HL-60/S4 treated with phorbol 12-myristate 13-acetate at 8.2 ng/mL for 4 days and 3 days (cell line): ENCODE results near the gene PCMT1.
"Not testable (repeated sequence)": the region's sequence is repeated elsewhere in the genome, so short reads cannot be mapped to it uniquely, and the experiment has no call there.

Experiments
- in situ Hi-C: fragments of 300-500 bp; cut with MboI; formaldehyde crosslinking; loops from 2 replicates; pipeline ENCODE4 v1.15.0; 2022; ENCODE audit warnings: low sequenced_read_pairs

Gene PCMT1

DNA sequence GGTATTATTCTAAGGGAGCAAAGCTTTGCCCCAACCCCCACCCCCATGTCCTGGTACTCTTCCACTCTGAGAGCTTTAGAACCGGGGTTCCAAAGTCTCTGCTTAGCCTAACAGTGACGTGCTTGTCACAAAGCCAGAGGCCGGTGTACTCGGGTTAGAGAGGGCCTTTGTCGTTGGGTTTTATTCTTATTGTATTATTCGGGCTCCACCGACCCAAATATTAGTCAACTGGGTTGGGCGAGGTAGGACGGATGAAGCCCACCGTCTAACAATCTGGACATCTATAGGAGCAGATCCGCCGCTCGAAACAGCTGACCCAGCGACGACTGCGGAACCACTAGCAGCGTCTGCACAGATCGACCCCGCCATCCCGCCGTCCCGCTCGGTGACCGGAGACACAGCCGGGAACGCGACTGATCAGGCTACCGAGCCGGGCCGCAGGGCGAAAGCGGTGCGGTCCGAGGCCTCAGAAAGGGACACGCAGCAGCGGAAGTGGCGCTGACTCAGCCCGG lies 403 bp upstream of the PCMT1 start:
- in situ Hi-C loops, result not testable (repeated sequence)

DNA sequence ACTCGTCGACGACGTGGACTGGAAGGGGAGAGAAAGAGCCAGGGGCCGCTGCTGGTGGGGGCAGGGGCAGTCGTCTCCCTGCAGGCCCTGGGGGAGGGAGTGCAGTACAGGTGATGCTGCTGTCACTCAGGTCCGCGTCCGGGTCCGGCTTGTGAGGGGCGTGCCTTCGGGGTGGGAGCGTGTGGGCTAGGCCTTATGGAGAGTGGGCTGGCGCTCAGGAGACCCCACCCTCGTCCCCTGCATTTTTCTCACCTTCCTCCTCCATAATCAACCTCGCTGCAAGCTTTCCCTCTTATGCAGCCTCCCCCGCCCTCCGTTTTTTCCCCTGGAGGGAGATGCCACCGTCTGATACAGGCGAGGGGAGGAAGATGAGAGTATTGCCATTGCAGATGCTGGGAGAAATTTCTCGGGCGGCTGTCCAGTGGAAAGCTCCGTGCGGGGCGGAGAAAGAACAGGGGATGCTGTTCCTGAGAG lies 632 bp downstream of the PCMT1 start:
- in situ Hi-C loops, result no loop called here

DNA sequence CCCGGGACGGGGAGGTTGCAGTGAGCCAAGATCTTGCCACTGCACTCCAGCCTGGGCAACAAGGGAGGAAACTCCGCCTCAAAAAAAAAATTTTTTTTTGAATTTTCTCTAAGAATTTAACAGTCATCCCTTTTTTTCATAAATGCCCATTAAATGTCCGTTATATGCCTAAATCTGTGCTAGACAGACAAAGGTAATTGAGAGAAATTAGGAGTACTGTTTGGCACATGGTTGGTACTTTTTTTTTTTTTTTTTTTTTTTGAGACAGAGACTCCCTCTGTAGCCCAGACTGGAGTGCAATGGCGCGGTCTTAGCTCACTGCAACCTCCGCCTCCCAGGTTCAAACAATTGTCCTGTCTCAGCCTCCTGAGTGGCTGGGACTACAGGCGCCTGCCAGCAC lies 1.7 kb downstream of the PCMT1 start:
- in situ Hi-C loops, result no loop called here

DNA sequence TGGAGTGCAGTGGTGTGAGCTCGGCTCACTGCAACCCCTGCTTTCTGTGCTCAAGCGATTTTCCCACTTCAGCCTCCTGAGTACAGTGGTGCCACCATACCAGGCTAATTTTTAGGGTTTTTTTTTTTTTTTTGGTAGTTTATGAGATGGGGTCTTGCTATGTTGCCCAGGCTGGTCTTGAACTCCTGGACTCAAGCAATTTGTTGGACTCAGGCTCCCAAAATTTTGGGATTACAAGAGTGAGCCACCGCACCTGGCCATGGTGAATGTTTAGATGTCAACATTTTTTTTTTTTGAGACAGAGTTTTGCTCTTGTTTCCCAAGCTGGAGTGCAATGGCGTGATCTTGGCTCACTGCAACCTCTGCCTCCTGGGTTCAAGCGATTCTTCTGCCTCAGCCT lies 2.4 kb downstream of the PCMT1 start:
- in situ Hi-C loops, result not testable (repeated sequence)

DNA sequence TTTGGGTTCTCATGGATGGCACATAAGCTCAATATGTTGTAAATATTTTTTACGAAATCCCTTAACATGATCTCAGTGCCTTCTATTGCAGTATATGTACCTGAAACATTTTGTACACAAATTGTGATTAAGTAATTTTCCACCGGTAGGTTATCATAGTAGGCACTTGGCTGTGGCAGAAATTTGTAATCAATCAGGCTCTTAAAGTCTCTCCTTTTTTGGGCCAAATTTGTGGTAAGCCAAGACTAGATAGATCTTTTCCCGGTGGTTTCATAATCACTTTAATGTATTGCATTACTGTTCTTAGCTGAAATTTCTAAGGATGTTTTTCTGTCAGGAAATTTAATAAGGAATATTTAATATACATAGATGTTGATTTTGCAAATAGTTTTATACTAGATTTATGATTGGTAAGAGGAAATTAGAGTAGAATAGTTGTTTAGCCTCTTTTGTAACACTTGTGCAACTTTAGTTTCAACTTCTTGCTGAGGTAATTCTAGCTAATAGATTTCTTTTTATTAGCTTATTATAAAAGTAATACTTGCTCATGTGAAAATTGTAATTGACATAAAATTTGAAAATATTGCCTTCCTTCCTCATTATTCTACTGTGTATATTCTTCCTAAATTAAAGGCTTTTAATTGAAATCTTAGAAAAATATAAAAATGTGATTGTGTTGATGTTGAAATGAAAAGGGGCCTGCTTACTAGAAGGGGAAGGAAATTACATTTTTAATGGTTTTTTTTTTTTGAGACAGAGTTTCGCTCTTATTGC lies 3.2 kb downstream of the PCMT1 start:
- in situ Hi-C loops, result no loop called here

DNA sequence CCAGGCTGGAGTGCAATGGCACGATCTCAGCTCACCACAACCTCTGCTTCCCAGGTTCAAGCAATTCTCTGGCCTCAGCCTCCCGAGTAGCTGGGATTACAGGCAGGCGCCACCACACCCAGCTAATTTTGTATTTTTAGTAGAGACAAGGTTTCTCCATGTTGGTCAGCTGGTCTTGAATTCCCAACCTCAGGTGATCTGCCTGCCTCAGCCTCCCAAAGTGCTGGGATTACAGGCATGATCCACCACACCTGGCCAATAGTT lies 3.8 kb downstream of the PCMT1 start:
- in situ Hi-C loops, result not testable (repeated sequence)

DNA sequence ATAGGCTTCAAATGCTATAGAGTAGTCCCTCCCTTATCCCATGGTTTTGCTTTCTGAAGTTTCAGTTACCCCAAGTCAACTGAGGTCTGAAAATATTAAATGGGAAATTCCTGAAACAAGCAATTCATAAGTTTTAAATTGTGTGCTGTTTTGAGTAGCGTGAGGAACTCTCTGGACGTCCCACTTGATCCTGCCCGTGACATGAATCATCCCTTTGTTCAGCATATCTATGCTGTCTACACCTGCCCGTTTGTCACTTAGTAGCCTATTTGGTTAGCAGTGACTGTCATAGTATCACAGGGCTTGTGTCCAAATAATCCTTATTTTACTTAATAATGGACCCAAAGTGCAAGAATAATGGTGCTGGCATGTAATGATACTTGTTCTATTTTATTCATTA lies 5.0 kb downstream of the PCMT1 start:
- in situ Hi-C loops, result no loop called here

DNA sequence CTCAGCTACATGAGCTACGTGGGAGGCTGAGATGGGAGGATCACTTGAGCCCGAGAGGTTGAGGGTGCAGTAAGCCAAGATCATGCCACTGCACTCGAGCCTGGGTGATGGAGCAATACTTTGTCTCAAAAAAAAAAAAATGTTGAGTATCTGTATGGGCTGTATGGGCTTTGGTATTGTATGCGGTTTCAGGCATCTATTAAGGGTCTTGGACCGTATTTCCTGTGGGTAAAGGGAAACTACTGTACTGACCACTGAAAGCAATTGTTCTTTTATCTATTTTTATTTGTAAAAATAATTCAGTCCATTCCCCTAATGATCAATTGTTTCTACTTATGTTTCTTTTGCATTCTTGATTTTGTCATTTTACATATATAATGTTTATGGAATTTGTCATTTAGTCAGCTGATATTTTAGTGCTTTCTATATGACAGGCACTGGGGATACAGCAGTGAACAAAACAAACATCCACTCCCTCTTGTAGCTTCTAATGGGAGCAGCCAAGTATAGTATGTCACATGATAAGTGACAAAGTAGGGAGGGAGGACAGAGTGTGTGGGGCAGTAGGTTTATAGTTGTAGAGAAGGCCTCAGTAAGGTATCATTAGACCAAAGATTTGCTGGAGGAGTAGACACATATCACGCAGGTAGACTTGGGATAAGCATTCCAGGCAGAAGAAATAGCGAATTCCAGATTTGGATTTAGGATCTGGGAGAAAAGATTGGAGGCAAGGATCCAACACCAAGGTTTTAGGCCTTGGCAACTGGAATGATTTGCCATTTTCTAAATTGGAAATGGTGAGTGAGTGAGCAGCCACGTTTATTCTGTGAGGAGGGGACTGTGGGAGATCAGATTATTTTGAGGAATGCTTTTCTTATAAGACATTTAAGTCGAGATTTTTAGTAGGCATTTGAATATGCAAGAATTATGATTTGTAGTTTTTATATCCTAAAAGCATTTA lies 6.0 kb downstream of the PCMT1 start:
- in situ Hi-C loops, result no loop called here

DNA sequence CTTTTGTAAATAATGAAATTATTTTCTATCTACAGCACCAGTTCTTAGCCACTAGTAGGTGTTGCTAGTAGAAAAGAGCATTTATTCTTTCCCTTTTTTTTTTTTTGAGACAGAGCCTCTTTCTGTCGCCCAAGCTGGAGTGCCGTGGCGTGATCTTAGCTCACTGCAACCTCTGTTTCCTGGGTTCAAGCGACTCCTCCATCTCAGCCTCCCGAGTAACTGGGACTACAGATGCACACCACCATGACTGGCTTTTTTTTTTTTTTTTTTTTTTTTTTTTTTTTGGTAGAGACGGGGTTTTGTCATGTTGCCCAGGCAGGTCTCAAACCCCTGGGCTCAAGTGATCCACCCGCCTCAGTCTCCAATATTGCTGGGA lies 6.7 kb downstream of the PCMT1 start:
- in situ Hi-C loops, result no loop called here

DNA sequence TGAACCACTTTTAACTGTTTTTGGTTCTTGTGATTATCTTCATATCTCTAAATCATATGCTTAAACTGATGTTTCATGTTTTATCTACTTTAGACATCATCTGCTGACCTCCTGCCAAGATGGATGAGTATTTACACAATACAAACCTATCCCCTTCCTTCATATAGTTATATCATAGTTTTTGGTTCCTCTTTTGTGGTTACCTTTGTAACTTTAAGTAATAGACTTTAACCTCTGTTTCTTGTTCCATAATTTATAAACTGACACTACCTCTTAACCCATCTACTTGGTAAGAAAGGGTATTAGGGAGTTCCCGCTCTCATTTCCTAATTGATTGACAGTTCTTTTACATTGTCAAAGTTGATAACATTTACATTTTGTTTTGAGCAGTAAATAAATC lies 11.9 kb downstream of the PCMT1 start:
- in situ Hi-C loops, result no loop called here

DNA sequence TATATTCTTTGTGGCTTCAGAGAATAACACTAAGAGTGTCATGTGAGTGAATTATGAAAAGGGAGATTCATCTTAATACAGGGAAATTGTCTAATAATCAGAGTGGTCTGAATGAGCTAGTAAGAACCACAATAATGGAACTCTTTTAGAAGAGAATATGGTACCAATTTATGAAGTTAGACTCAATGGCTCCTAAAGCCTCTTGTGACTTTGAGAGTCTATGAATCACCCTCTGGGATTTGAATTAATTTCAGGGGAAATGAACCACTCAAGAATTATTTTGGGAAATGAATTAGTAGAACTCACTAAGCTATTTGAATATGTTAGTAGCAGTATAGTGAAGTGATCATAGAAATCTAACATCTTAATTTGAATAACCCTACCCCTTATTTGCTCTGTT lies 14.3 kb downstream of the PCMT1 start:
- in situ Hi-C loops, result no loop called here

DNA sequence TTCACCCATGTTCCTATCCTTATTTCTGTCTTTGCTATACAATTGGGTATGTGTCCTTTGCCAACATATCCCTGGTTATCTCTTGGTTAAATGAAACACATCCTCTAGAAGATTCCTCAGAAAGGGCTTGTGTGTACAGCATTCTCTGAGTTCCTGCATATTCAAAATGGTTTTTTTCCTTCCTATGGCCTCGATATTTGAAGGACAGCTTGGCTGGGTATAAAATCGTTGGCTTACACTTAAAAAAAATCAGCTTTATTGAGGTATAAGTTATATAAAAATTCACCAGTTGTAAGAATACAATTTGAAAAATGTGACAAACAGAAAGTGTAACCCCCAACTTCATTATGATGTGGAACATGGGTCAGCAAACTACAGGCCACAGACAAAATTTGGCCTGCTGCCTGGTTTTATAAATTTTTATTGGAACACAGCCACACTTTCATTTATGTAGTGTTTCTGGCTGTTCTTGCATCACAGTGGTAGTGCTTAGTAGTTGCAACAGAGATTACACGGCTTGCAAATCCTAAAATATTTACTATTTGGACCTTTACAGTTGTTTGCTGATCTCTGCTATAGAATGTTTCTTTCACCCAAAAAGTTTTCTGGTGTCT lies 16.7 kb downstream of the PCMT1 start:
- in situ Hi-C loops, result no loop called here

DNA sequence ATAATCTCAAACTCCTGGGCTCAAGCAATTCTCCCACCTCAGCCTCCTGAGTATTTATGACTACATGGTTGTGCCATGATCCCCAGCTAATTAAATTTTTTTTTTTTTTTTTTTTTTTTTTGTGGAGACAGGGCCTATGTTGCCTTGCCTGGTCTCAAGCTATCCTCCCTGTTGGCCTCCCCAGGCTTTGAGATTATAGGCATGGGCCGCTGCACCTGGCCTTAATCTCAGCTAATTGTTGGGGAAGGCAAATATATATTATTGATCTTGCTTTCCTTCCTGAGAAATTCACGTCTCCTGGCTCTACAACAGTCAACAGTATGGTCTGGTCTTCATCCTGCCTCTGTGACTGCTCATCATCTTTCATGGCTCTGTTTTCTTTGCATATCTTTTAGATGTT lies 20.1 kb downstream of the PCMT1 start:
- in situ Hi-C loops, result no loop called here

DNA sequence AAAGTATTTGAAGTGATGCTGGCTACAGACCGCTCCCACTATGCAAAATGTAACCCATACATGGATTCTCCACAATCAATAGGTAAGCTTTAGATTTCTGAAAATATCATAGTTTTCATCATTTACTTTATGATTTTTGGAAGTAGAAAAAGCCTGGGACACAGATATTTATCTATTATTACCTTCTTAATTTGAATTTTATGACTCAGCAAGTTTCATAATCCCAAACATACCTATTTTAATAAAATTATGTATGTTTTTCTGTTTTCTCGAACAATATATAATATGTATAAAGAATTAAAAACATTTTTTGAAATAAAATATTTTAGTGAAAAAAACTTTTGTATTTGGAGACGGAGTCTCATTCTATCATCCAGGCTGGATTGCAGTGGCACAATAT lies 21.6 kb downstream of the PCMT1 start:
- in situ Hi-C loops, result no loop called here

DNA sequence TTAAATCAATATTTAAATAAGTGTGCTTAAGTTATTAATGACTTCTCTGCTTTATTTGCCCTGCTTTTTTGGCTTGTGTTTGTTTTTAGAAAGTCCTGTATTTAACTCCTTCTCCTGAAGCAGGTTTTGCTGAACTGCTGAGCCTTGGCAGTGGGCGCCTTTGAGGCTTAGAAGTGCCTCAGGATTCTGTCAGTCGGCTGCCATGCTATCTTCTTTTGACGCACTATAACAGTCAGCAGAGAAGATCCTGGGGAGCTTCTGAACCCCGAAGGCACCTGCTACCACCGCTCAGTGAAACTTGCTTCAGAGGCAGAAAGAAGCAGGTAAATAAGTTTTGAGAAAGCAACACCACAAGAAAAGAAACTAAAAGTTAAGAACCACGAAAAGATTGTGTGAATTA lies 22.4 kb downstream of the PCMT1 start:
- in situ Hi-C loops, result no loop called here

DNA sequence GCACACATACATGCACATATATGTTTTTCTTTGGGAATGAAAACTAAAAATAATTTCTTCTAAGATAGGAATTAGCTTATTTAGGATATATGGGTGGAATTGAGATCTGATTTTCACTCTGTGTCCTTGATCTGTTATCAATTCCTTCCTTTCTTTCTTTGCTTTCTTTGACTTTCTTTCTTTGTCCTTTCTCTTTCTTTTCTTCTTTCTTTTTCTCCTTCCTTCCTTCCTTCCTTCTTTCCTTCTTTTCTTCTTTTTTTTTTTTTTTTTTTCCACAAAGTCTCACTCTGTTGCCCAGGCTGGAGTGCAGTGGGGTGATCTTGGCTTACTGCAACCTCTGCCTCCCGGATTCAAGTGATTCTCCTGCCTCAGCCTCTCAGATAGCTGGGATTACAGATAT lies 28.1 kb downstream of the PCMT1 start:
- in situ Hi-C loops, result no loop called here

DNA sequence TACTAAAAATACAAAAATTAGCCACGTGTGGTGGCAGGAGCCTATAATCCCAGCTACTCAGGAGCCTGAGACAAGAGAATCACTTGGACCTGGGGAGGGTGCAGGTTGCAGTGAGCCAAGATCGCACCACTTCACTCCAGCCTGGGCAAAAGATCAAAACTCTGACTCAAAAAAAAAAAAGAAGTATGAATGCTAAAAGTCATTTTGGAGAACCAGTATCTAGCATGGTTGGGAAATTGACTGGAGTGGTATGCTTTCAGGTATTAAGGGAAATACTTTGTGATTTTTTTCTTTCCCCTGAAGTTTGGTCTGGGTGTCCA lies 30.1 kb downstream of the PCMT1 start:
- in situ Hi-C loops, result no loop called here

DNA sequence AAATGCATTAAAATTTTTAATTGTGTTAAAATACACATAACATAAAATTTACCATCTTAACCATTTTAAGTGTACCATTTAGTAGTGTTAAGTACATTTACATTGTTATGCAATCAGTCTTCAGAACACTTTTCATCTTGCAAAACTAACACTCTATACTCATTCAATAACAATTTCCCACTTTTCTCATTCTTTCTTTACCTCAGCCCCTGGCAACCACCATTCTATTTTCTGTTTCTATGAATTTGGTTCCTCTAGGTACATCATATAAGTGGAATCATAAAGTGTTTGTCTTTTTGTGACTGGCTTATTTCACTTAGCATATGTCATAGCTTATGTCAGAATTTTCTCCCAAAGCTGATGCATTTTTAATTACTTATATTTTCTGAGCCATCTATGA lies 32.2 kb downstream of the PCMT1 start:
- in situ Hi-C loops, result no loop called here

DNA sequence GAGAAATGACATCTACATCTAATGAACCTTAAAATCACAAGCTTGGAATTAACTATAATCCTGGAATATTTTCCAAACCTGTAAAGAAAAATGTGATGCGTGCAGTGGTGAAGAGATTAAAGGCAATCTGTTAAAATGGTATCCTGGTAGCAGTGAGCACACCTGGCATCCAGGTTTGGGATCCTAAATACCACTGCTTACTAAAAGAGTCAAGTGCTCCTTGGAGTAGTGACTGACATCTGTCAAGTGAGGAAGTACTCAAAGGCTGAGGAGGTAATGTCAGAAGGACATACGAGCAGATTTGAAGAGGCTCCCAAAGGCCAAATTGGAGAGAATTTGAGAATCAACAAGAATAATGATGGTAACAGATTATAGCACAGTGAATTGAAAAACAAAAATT lies 32.8 kb downstream of the PCMT1 start:
- in situ Hi-C loops, result no loop called here

DNA sequence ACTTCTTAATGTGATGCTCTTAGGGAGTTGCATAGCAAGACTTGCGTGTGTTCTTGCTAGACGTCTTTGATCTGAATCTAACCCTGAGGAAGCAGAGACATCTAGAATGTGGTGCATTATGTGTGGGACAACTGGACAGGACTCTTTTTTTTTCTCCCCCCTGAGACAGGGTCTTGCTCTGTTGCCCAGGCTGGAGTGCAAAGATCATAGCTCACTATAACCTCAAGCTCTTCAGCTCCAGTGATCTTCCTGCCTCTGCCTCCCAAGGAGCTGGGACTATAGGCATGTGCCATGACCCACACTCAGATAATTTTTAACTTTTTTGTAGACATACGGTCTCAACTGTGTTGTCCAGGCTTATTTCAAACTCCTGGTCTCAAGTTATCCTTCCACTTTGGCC lies 34.0 kb downstream of the PCMT1 start:
- in situ Hi-C loops, result no loop called here

DNA sequence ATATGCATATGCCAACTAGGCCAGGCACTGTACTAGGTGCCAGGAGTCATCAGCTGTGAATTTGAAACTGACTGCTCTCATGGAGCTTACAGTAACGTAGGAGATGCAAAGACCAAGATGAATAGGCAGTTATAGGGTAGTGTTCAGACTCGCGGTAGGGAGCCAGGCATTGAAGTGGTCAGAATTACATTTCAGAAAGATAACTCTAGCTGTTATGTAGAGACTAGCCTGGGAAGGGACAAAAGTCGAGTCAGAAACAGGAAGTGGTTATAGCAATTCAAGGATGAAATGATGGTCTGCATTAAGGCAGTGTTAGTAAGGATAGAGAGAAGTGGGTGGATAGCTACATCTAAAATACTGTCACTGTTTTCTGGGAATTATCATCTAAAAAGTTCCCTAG lies 56.6 kb downstream of the PCMT1 start:
- in situ Hi-C loops, result no loop called here

DNA sequence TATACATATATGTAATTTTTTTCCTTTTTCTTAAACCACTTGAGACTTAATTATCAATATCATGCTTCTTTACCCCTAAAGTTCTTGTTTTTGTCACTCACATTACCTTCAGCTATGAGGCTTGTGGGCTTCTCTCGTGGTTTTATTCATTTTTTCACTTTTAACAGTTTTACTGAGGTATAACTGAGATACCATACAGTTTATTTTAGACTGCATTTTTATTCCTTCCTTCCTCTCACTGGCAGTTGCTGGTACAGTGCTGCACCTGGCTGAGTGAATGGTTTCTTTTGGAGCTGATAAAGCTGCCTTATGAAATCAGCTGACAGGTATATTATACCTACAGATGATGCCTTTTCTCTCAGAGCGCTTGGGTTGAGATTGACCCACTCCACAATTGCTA lies 60.3 kb downstream of the PCMT1 start:
- in situ Hi-C loops, result no loop called here
